IMR-90 (cell line): ENCODE data around the gene SNX3. TPM values are rescaled to one million over a fixed set of nuclear protein-coding genes. Genes with fewer than 3 reads are reported as not detected.

ENCODE experiments used
- ATAC-seq: fragments of 200-7000 bp; cut with Tn5 transposase; 2 replicates; pipeline ENCODE4 v1.9.1; 2020; ENCODE audit warnings: low read depth, mild to moderate bottlenecking, moderate library complexity
- BruUV-seq: library from RNA; stranded (reverse); fragments of 400-500 nt; replicated peaks from 2 replicates; lab custom pipeline; 2021; lab: Mats Ljungman, UMichigan
- CTCF ChIA-PET: fragments of 300-600 bp; formaldehyde crosslinking; extraction: SDS; loops from one replicate; lab custom pipeline; 2021; ENCODE audit warnings: antibody characterized with exemption; lab: Yijun Ruan, JAX
- POLR2A ChIA-PET: fragments of 300-600 bp; sonication (Branson Sonifier 250); formaldehyde crosslinking; loops from one replicate; lab custom pipeline; 2022; ENCODE audit warnings: antibody characterized with exemption; ENCODE audit not compliant: unreplicated experiment; lab: Charles Lee
- DNase-seq: peaks from one replicate; pipeline ENCODE4 v3.0.0; 2013
- H2AFZ ChIP-seq: replicated peaks from 2 replicates; pipeline ENCODE3; 2013; ENCODE audit warnings: low read length, mild to moderate bottlenecking; ENCODE audit not compliant: poor library complexity
- H2AK5ac ChIP-seq: 2 replicates; pipeline ENCODE4 v1.6.1; 2013; ENCODE audit warnings: low read depth, low read length, inconsistent platforms
- H2AK9ac ChIP-seq: replicated peaks from 2 replicates; pipeline ENCODE3; 2013; ENCODE audit warnings: mild to moderate bottlenecking, low read depth, low read length, moderate library complexity; ENCODE audit not compliant: poor library complexity
- H2BK120ac ChIP-seq: 2 replicates; pipeline ENCODE4 v1.6.1; 2013; ENCODE audit warnings: low read depth, low read length, inconsistent platforms
- H2BK15ac ChIP-seq: 3 replicates; pipeline ENCODE4 v1.6.1; 2013; ENCODE audit warnings: low read depth, low read length, inconsistent platforms
- H2BK20ac ChIP-seq: 2 replicates; pipeline ENCODE4 v1.6.1; 2013; ENCODE audit warnings: low read depth, mild to moderate bottlenecking, inconsistent platforms, low read length, moderate library complexity
- H2BK5ac ChIP-seq: 2 replicates; pipeline ENCODE4 v1.6.1; 2013; ENCODE audit warnings: mild to moderate bottlenecking, low read depth, low read length, inconsistent platforms; ENCODE audit not compliant: poor library complexity, severe bottlenecking
- H3K14ac ChIP-seq: replicated peaks from 2 replicates; pipeline ENCODE4 v1.6.1; 2013; ENCODE audit warnings: low read depth, low read length, inconsistent platforms
- H3K18ac ChIP-seq: 2 replicates; pipeline ENCODE4 v1.6.1; 2013; ENCODE audit warnings: low read depth, low read length, control low read depth
- H3K23ac ChIP-seq: 2 replicates; pipeline ENCODE4 v1.6.1; 2013; ENCODE audit warnings: low read depth, low read length, inconsistent platforms
- H3K27ac ChIP-seq: 2 replicates; pipeline ENCODE4 v1.5.1; 2013; ENCODE audit warnings: mild to moderate bottlenecking, control low read depth, low read length; ENCODE audit not compliant: insufficient read depth
- H3K27me3 ChIP-seq: 2 replicates; pipeline ENCODE4 v1.6.1; 2013; ENCODE audit warnings: low read length; ENCODE audit not compliant: control insufficient read depth, insufficient read depth
- H3K36me3 ChIP-seq: 2 replicates; pipeline ENCODE4 v1.6.1; 2013; ENCODE audit warnings: low read length, mixed read lengths; ENCODE audit not compliant: control insufficient read depth, insufficient read depth
- H3K4ac ChIP-seq: 2 replicates; pipeline ENCODE4 v1.6.1; 2013; ENCODE audit warnings: low read depth, low read length, inconsistent platforms
- H3K4me1 ChIP-seq: 2 replicates; pipeline ENCODE4 v1.6.1; 2013; ENCODE audit warnings: low read length, mixed read lengths; ENCODE audit not compliant: control insufficient read depth, insufficient read depth
- H3K4me2 ChIP-seq: 2 replicates; pipeline ENCODE4 v1.6.1; 2013; ENCODE audit warnings: low read depth, mild to moderate bottlenecking, control low read depth, low read length, moderate library complexity
- H3K4me3 ChIP-seq: 2 replicates; pipeline ENCODE4 v1.5.1; 2013; ENCODE audit warnings: low read depth, mild to moderate bottlenecking, control low read depth, low read length, moderate library complexity; ENCODE audit not compliant: insufficient read depth
- H3K56ac ChIP-seq: 2 replicates; pipeline ENCODE4 v1.6.1; 2013; ENCODE audit warnings: low read length, inconsistent platforms; ENCODE audit not compliant: insufficient read depth; ENCODE audit errors: extremely low read depth
- H3K79me1 ChIP-seq, 2 experiments: 2 replicates each; pipeline ENCODE4 v1.6.1; 2013; ENCODE audit warnings: low read length in 2 of 2, inconsistent platforms in 1 of 2, low read depth in 1 of 2
- H3K9ac ChIP-seq: 2 replicates; pipeline ENCODE4 v1.6.1; 2013; ENCODE audit warnings: low read depth, low read length, control low read depth
- H3K9me1 ChIP-seq: 2 replicates; pipeline ENCODE4 v1.6.1; 2013; ENCODE audit warnings: low read length, inconsistent platforms; ENCODE audit not compliant: insufficient read depth
- H3K9me3 ChIP-seq: 2 replicates; pipeline ENCODE4 v1.6.1; 2013; ENCODE audit warnings: low read length; ENCODE audit not compliant: control insufficient read depth, insufficient read depth
- H4K20me1 ChIP-seq: 2 replicates; pipeline ENCODE4 v1.6.1; 2013; ENCODE audit warnings: low read length, inconsistent platforms; ENCODE audit not compliant: insufficient read depth
- H4K5ac ChIP-seq: 2 replicates; pipeline ENCODE4 v1.6.1; 2013; ENCODE audit warnings: mild to moderate bottlenecking, low read depth, low read length, control low read depth
- H4K8ac ChIP-seq, 2 experiments: 2 replicates each; pipeline ENCODE4 v1.6.1; 2013; ENCODE audit warnings: low read depth in 2 of 2, low read length in 2 of 2, control low read depth in 1 of 2, inconsistent platforms in 1 of 2
- H4K91ac ChIP-seq: 2 replicates; pipeline ENCODE4 v1.6.1; 2013; ENCODE audit warnings: low read depth, low read length, inconsistent platforms; ENCODE audit not compliant: insufficient read depth
- BHLHE40 ChIP-seq: fragments of 150-350 bp; IDR thresholded peaks from 2 replicates; pipeline ENCODE4 v1.6.1; 2016; ENCODE audit warnings: mild to moderate bottlenecking, low read depth, low read length
- CEBPB ChIP-seq: IDR thresholded peaks from 2 replicates; pipeline ENCODE4 v1.6.1; 2012; ENCODE audit warnings: low read depth, low read length, improper control_type of control experiment
- CHD1 ChIP-seq: IDR thresholded peaks from 2 replicates; pipeline ENCODE4 v1.6.1; 2012; ENCODE audit warnings: low read depth, low read length, improper control_type of control experiment
- FOS ChIP-seq: fragments of 150-350 bp; IDR thresholded peaks from 2 replicates; pipeline ENCODE4 v1.6.1; 2016; ENCODE audit warnings: low read depth, low read length
- MAFK ChIP-seq: IDR thresholded peaks from 2 replicates; pipeline ENCODE4 v1.6.1; 2012; ENCODE audit warnings: low read depth, low read length, improper control_type of control experiment
- MAZ ChIP-seq: IDR thresholded peaks from 2 replicates; pipeline ENCODE4 v1.6.1; 2012; ENCODE audit warnings: low read depth, mild to moderate bottlenecking, low read length, improper control_type of control experiment, moderate library complexity, borderline replicate concordance
- MXI1 ChIP-seq: IDR thresholded peaks from 2 replicates; pipeline ENCODE4 v1.6.1; 2012; ENCODE audit warnings: low read depth, mild to moderate bottlenecking, low read length, moderate library complexity, borderline replicate concordance
- NFE2L2 ChIP-seq: fragments of 150-350 bp; IDR thresholded peaks from 2 replicates; pipeline ENCODE4 v1.6.1; 2016; ENCODE audit warnings: low read depth, mild to moderate bottlenecking, low read length
- POLR2A ChIP-seq: IDR thresholded peaks from 2 replicates; pipeline ENCODE4 v1.6.1; 2012; ENCODE audit warnings: mild to moderate bottlenecking, low read depth, low read length
- RAD21 ChIP-seq: IDR thresholded peaks from 2 replicates; pipeline ENCODE4 v1.6.1; 2012; ENCODE audit warnings: low read length, improper control_type of control experiment
- RCOR1 ChIP-seq: IDR thresholded peaks from 2 replicates; pipeline ENCODE4 v1.6.1; 2012; ENCODE audit warnings: mild to moderate bottlenecking, low read length, improper control_type of control experiment; ENCODE audit not compliant: insufficient replicate concordance
- RFX5 ChIP-seq: IDR thresholded peaks from 2 replicates; pipeline ENCODE4 v1.8.0; 2012; ENCODE audit warnings: low read depth, mild to moderate bottlenecking, low read length, moderate library complexity
- SMC3 ChIP-seq: fragments of 150-350 bp; IDR thresholded peaks from 2 replicates; pipeline ENCODE4 v1.6.1; 2016; ENCODE audit warnings: low read depth, mild to moderate bottlenecking, antibody characterized with exemption, low read length, moderate library complexity
- USF2 ChIP-seq: fragments of 150-350 bp; IDR thresholded peaks from 2 replicates; pipeline ENCODE4 v1.6.1; 2017; ENCODE audit warnings: mild to moderate bottlenecking, antibody characterized with exemption, low read length, low read depth
- WGBS, 2 experiments: methylation state at CpG; one replicate each; pipeline versions ENCODE4 v1.1.5 to v1.1.7; 2013; ENCODE audit warnings: missing lambda C conversion rate in 2 of 2; ENCODE audit not compliant: insufficient read length in 1 of 2; ENCODE audit errors: extremely low coverage in 2 of 2; 5-methylcytosine and 5-hydroxymethylcytosine counted together
- dilution Hi-C: fragments of 300-500 bp; cut with HindIII; formaldehyde crosslinking; loops from one replicate; pipeline ENCODE4 v1.14.3; 2018; ENCODE audit warnings: low sequenced_read_pairs; ENCODE audit not compliant: unreplicated experiment
- in situ Hi-C: fragments of 300-500 bp; cut with MboI; formaldehyde crosslinking; loops from 3 replicates; pipeline ENCODE4 v1.14.3; 2019; ENCODE audit warnings: low sequenced_read_pairs, inconsistent platforms, mixed read lengths
- intact Hi-C: fragments of 100-400 bp; cut with micrococcal nuclease; formaldehyde crosslinking; loops from 2 replicates; pipeline ENCODE4 v1.10.0; 2022
- polyA plus RNA-seq, 3 experiments: library from polyadenylated mRNA; depleted of rRNA; stranded (reverse); fragments of >200 nt; gene quantifications; 2 replicates each; pipeline ENCODE4 v1.2.3, GENCODE V29; 2012; ENCODE audit warnings: low replicate concordance in 1 of 3
- total RNA-seq: library from RNA; depleted of rRNA; stranded (reverse); fragments of >200 nt; gene quantifications from 2 replicates; pipeline ENCODE4 v1.2.3, GENCODE V29; 2012
- TF ChIP-seq, protein P1 (sequence below): conservative IDR thresholded peaks from 2 replicates; pipeline ENCODE4 v1.5.1; 2012; ENCODE audit warnings: mild to moderate bottlenecking, low read depth, low read length, improper control_type of control experiment
- TF ChIP-seq, protein P2 (sequence below): fragments of 150-350 bp; IDR thresholded peaks from 2 replicates; pipeline ENCODE4 v1.6.1; 2016; ENCODE audit warnings: low read depth, mild to moderate bottlenecking, low read length, moderate library complexity, borderline replicate concordance

Gene SNX3
- total and polyA plus RNA-seq, 2 of the 4 experiments (the other 2 are of a cell fraction): 105 to 159 TPM

DNA sequence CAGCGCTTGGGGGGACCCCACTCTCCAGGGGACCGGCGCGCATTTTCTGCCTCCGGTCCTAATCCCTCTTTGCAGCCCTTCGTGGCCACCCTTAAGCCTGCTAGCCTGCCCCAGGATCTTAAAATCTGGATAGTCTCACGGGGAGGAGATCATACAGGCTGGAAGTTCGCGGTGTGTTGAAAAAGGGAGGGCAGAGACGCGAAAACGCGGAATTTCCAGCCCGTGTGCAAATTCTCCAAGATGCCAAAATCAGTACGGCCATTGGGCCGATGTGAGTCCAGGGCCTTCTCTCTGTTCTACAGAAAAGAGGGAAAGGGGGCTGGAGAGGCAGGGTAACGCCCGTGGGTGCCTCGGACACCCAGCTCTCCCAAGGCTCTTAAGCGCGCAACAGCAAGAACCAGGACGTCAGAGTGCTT is 85.7 kb downstream of the SNX3 start:
- no peak overlapping the region for H2BK15ac ChIP-seq
- H4K20me1 ChIP-seq: no peaks in the 10 kb centered on the region
- H3K27me3 ChIP-seq: peaks cover 73% of the 10 kb centered on the region
- no peak overlapping the region for H2BK20ac ChIP-seq
- H3K4me1 ChIP-seq: no peaks in the 10 kb centered on the region
- dilution Hi-C loops: no loop called here
- H2AK5ac ChIP-seq: no peak overlapping the region
- no peak overlapping the region for H3K27ac ChIP-seq
- H3K14ac ChIP-seq: no peak overlapping the region
- H4K8ac ChIP-seq: no peak overlapping the region
- H3K4ac ChIP-seq: no peak overlapping the region
- no peak for TF ChIP-seq RFX5
- no peak for TF ChIP-seq MAZ
- TF ChIP-seq, protein P1, sequence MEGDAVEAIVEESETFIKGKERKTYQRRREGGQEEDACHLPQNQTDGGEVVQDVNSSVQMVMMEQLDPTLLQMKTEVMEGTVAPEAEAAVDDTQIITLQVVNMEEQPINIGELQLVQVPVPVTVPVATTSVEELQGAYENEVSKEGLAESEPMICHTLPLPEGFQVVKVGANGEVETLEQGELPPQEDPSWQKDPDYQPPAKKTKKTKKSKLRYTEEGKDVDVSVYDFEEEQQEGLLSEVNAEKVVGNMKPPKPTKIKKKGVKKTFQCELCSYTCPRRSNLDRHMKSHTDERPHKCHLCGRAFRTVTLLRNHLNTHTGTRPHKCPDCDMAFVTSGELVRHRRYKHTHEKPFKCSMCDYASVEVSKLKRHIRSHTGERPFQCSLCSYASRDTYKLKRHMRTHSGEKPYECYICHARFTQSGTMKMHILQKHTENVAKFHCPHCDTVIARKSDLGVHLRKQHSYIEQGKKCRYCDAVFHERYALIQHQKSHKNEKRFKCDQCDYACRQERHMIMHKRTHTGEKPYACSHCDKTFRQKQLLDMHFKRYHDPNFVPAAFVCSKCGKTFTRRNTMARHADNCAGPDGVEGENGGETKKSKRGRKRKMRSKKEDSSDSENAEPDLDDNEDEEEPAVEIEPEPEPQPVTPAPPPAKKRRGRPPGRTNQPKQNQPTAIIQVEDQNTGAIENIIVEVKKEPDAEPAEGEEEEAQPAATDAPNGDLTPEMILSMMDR: no peak
- no peak for TF ChIP-seq MXI1
- no peak for TF ChIP-seq NFE2L2
- TF ChIP-seq, protein P2, sequence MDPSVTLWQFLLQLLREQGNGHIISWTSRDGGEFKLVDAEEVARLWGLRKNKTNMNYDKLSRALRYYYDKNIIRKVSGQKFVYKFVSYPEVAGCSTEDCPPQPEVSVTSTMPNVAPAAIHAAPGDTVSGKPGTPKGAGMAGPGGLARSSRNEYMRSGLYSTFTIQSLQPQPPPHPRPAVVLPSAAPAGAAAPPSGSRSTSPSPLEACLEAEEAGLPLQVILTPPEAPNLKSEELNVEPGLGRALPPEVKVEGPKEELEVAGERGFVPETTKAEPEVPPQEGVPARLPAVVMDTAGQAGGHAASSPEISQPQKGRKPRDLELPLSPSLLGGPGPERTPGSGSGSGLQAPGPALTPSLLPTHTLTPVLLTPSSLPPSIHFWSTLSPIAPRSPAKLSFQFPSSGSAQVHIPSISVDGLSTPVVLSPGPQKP: no peak
- no peak for TF ChIP-seq SMC3
- no peak for TF ChIP-seq CHD1
- TF ChIP-seq MAFK: no peak
- no peak for TF ChIP-seq BHLHE40
- no peak for TF ChIP-seq RAD21
- TF ChIP-seq RCOR1: no peak
- TF ChIP-seq USF2: no peak
- no peak for TF ChIP-seq POLR2A
- TF ChIP-seq FOS: no peak
- no peak for TF ChIP-seq CEBPB
- no peaks in the 10 kb centered on the region for H3K9me1 ChIP-seq
- no peak overlapping the region for H3K18ac ChIP-seq
- H3K9me3 ChIP-seq: peaks cover 15% of the 10 kb centered on the region
- H3K79me1 ChIP-seq: no peaks in the 10 kb centered on the region
- no peaks in the 10 kb centered on the region for H3K36me3 ChIP-seq
- CTCF ChIA-PET: no interaction called here
- H3K4me2 ChIP-seq: no peak overlapping the region
- POLR2A ChIA-PET: no interaction called here
- no peak overlapping the region for H2BK120ac ChIP-seq
- H4K91ac ChIP-seq: no peak overlapping the region
- H3K23ac ChIP-seq: no peak overlapping the region
- H2AFZ ChIP-seq: no peak overlapping the region
- no peak overlapping the region for H2AK9ac ChIP-seq
- intact Hi-C loops: no loop called here
- ATAC-seq: no peak
- no TSS peak for BruUV-seq
- no peak overlapping the region for H4K5ac ChIP-seq
- WGBS, 2 experiments: 14% methylated on average over 9 of the region's 22 CpGs; no CpG with 5 or more reads in 1 of the 2 experiments
- H2BK5ac ChIP-seq: no peak overlapping the region
- no peak for DNase-seq
- no peak overlapping the region for H3K9ac ChIP-seq
- in situ Hi-C loops: no loop called here
- H3K4me3 ChIP-seq: no peak overlapping the region
- H3K56ac ChIP-seq: no peak overlapping the region
